Neuronal stem cell (in vitro differentiated cells): ENCODE data around the gene HOXA5.
A peak's percentile ranks its signal among the peaks of the same experiment; 100 is the strongest.

Source experiments
- DNase-seq: peaks from one replicate; pipeline ENCODE4 v3.0.0-alpha.2; 2013; ENCODE audit warnings: low spot score
- H2AFZ ChIP-seq: one replicate; pipeline ENCODE4 v1.6.1; 2013; ENCODE audit warnings: mild to moderate bottlenecking, low read length, inconsistent platforms
- H2AK5ac ChIP-seq: 2 replicates; pipeline ENCODE4 v1.6.1; 2013; ENCODE audit warnings: low read depth, mild to moderate bottlenecking, inconsistent platforms, low read length, moderate library complexity, mixed read lengths
- H2BK120ac ChIP-seq: 2 replicates; pipeline ENCODE4 v1.6.1; 2013; ENCODE audit warnings: low read depth, mild to moderate bottlenecking, inconsistent platforms, low read length, moderate library complexity, mixed read lengths
- H2BK12ac ChIP-seq: one replicate; pipeline ENCODE4 v1.6.1; 2013; ENCODE audit warnings: low read length, inconsistent platforms
- H2BK15ac ChIP-seq: 2 replicates; pipeline ENCODE4 v1.6.1; 2013; ENCODE audit warnings: mild to moderate bottlenecking, low read length, inconsistent platforms, mixed read lengths
- H2BK5ac ChIP-seq: one replicate; pipeline ENCODE4 v1.6.1; 2013; ENCODE audit warnings: inconsistent platforms, mild to moderate bottlenecking, low read length, moderate library complexity
- H3K14ac ChIP-seq: one replicate; pipeline ENCODE4 v1.6.1; 2013; ENCODE audit warnings: low read length, inconsistent platforms
- H3K18ac ChIP-seq: 2 replicates; pipeline ENCODE4 v1.6.1; 2013; ENCODE audit warnings: low read length, inconsistent platforms
- H3K23ac ChIP-seq: 2 replicates; pipeline ENCODE4 v1.6.1; 2013; ENCODE audit warnings: low read depth, mild to moderate bottlenecking, mixed read lengths, low read length, inconsistent platforms; ENCODE audit not compliant: poor library complexity
- H3K27ac ChIP-seq: replicated peaks from 3 replicates; pipeline ENCODE4 v1.5.1; 2013; ENCODE audit warnings: low read length, inconsistent platforms
- H3K27me3 ChIP-seq, 3 experiments: 2 replicates each; pipeline ENCODE4 v1.6.1; 2013; ENCODE audit warnings: low read length in 3 of 3, mild to moderate bottlenecking in 2 of 3, inconsistent platforms in 1 of 3, low read depth in 1 of 3, mixed read lengths in 1 of 3, moderate library complexity in 1 of 3; ENCODE audit not compliant: control insufficient read depth in 3 of 3, insufficient read depth in 3 of 3
- H3K36me3 ChIP-seq, 2 donors: replicated peaks in 1 of 2; 2 replicates each; pipeline ENCODE4 v1.6.1; 2013; ENCODE audit warnings: low read length in 2 of 2; ENCODE audit not compliant: control insufficient read depth in 2 of 2, insufficient read depth in 2 of 2
- H3K4ac ChIP-seq: 2 replicates; pipeline ENCODE4 v1.6.1; 2013; ENCODE audit warnings: inconsistent platforms, mild to moderate bottlenecking, low read length, moderate library complexity
- H3K4me1 ChIP-seq, 2 donors: 1 replicate in 1 of 2; 2 replicates in 1 of 2; pipeline ENCODE4 v1.6.1; 2013; ENCODE audit warnings: low read length in 2 of 2, low read depth in 1 of 2; ENCODE audit not compliant: control insufficient read depth in 2 of 2, insufficient read depth in 1 of 2
- H3K4me2 ChIP-seq: one replicate; pipeline ENCODE4 v1.6.1; 2013; ENCODE audit warnings: mild to moderate bottlenecking, low read length, inconsistent platforms; ENCODE audit not compliant: insufficient read depth, poor library complexity, severe bottlenecking
- H3K4me3 ChIP-seq, 2 donors: 2 replicates each; pipeline ENCODE4 v1.5.1; 2013; ENCODE audit warnings: low read length in 2 of 2, mild to moderate bottlenecking in 2 of 2, inconsistent platforms in 1 of 2, moderate library complexity in 1 of 2
- H3K79me1 ChIP-seq: one replicate; pipeline ENCODE4 v1.6.1; 2013; ENCODE audit warnings: low read depth, mild to moderate bottlenecking, inconsistent platforms, low read length, moderate library complexity
- H3K9ac ChIP-seq: one replicate; pipeline ENCODE4 v1.6.1; 2013; ENCODE audit warnings: mild to moderate bottlenecking, low read depth, low read length, inconsistent platforms; ENCODE audit not compliant: poor library complexity
- H3K9me3 ChIP-seq, 2 donors: replicated peaks in 1 of 2; 2 replicates each; pipeline versions ENCODE3 to v1.6.1; 2013; ENCODE audit warnings: low read length in 2 of 2, mild to moderate bottlenecking in 2 of 2, inconsistent platforms in 1 of 2, low read depth in 1 of 2, mixed read lengths in 1 of 2, moderate library complexity in 1 of 2; ENCODE audit not compliant: control insufficient read depth in 2 of 2, insufficient read depth in 1 of 2
- H4K8ac ChIP-seq: one replicate; pipeline ENCODE4 v1.6.1; 2013; ENCODE audit warnings: low read depth, mild to moderate bottlenecking, inconsistent platforms, low read length, moderate library complexity
- H4K91ac ChIP-seq: one replicate; pipeline ENCODE4 v1.6.1; 2013; ENCODE audit warnings: low read length, low read depth, mild to moderate bottlenecking, inconsistent platforms; ENCODE audit not compliant: poor library complexity
- WGBS, 2 donors: extraction: QIAGEN DNeasy Blood & Tissue Kit; methylation state at CpG; one replicate each; pipeline ENCODE4 v1.1.7; 2013; ENCODE audit warnings: missing lambda C conversion rate in 2 of 2, mixed read lengths in 1 of 2; ENCODE audit not compliant: insufficient read length in 2 of 2, insufficient replicate concordance in 1 of 2; ENCODE audit errors: extremely low coverage in 2 of 2; 5-methylcytosine and 5-hydroxymethylcytosine counted together

Gene HOXA5

DNA sequence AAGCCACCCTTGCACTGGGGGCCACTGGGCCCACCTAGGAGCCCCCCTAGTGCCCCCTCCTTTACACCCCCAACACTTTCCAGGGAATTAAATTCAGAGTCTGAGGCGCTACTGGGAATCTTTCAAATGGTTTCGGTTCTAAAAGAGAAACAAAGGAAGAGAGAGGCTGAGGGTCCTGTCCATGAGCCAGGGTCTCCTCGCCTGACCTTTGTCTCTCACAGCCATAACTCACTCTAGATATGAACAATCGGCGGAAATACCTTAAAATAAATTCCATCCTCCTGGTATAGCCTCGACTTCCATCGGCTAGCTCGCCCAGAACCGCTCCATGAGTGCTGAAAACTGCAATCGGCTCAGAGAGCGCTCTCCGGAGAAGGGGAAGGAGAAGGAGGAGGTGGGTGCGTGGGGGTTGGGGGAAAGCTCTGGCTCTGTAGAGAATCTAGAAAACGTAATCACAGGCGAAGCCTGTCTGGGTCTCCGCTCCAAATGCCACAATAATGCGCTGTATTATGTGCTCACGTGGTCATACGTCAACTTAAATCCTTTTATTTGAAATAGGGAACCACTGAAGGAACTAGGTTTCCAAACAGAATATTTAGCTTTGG is 25.5 kb downstream of the HOXA5 start:
- H4K8ac ChIP-seq, result no peak overlapping the region
- no peak overlapping the region for H2BK5ac ChIP-seq
- H3K36me3 ChIP-seq, result no peaks in the 10 kb centered on the region
- no peak overlapping the region for H2AK5ac ChIP-seq
- no peak overlapping the region for H3K27ac ChIP-seq
- no peak overlapping the region for H3K4ac ChIP-seq
- H2BK12ac ChIP-seq, result no peak overlapping the region
- no peak overlapping the region for H3K9ac ChIP-seq
- H3K14ac ChIP-seq, result no peak overlapping the region
- H2BK15ac ChIP-seq, result no peak overlapping the region
- peaks cover 61 to 95% (median 94%) of the 10 kb centered on the region in 3 experiments for H3K27me3 ChIP-seq
- WGBS, 2 donors, result no CpG with 5 or more reads among the region's 19 CpGs
- no peak overlapping the region for H3K4me3 ChIP-seq
- no peak overlapping the region for H2AFZ ChIP-seq
- peaks cover 0 to 4% of the 10 kb centered on the region in 2 donors for H3K9me3 ChIP-seq
- no peaks in the 10 kb centered on the region for H3K79me1 ChIP-seq
- DNase-seq, result no peak
- H3K18ac ChIP-seq, result no peak overlapping the region
- H3K23ac ChIP-seq, result no peak overlapping the region
- no peak overlapping the region for H4K91ac ChIP-seq
- H2BK120ac ChIP-seq, result no peak overlapping the region
- no peaks in the 10 kb centered on the region for H3K4me1 ChIP-seq
- H3K4me2 ChIP-seq, result no peak overlapping the region

GRCh38 chr7:27116962-27117886 is 26.3 kb downstream of the HOXA5 start:
- no peak overlapping the region for H2AFZ ChIP-seq
- H3K27ac ChIP-seq, result no peak overlapping the region
- H3K23ac ChIP-seq, result no peak overlapping the region
- H2BK15ac ChIP-seq, result no peak overlapping the region
- H3K79me1 ChIP-seq, result no peaks in the 10 kb centered on the region
- no peak overlapping the region for H3K4me2 ChIP-seq
- no peak overlapping the region for H2BK12ac ChIP-seq
- no peak overlapping the region for H2AK5ac ChIP-seq
- no peak overlapping the region for H4K91ac ChIP-seq
- no peak for DNase-seq
- H3K18ac ChIP-seq, result no peak overlapping the region
- peak overlapping the region; percentile 47 for H3K14ac ChIP-seq
- H2BK5ac ChIP-seq, result no peak overlapping the region
- H2BK120ac ChIP-seq, result no peak overlapping the region
- no peak overlapping the region for H3K9ac ChIP-seq
- peaks cover 55 to 95% (median 91%) of the 10 kb centered on the region in 3 experiments for H3K27me3 ChIP-seq
- H3K4me3 ChIP-seq, result no peak overlapping the region
- no CpG with 5 or more reads among the region's 12 CpGs for WGBS, 2 donors
- H3K9me3 ChIP-seq, result peaks cover 0 to 2% of the 10 kb centered on the region in 2 donors
- H3K36me3 ChIP-seq, result no peaks in the 10 kb centered on the region
- H3K4ac ChIP-seq, result no peak overlapping the region
- no peaks in the 10 kb centered on the region for H3K4me1 ChIP-seq
- no peak overlapping the region for H4K8ac ChIP-seq

DNA sequence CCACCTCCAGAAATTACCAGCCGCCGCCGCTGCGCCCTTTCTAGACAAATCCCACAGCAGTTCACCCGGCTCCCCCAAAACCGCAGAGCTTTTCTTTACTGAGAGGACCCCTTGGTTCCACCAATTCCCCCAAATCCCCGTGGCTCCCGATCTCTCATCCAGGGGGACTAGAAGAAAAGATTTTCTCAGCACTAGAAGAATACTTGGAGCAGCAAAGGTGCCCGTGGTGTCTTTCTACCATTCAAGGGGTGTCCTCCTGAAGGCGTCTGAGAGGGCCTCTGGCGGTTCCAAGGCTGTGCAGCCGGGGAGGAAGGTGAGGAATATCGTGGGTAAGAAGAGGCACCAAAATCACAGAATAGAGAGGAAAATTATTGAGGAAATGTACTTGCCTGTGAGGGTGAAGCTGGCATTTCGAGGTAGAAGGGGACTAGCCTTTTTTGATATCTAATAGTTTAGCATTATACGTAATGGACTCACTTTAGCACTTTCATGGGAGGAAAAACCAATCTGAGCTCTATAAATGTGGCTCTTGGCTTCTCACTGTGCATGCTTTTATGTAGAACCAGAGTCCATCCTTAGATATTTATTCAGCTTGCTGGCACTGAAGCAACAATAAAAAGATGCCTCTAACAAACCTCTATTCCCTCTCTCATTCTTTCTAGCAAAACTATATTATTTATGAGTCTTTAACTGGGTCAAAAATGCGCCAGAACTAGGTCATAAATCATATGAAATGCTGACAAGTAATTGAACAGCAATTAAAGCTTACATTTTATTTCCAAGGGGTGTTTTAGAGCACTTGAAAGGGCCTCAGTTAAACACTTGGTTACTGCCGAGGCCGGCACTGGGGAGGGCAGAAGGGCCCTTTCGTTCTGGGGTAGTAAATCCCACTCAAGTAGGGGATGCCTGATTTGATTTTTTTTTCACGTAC is 27.2 kb downstream of the HOXA5 start:
- WGBS, 2 donors, result no CpG with 5 or more reads among the region's 20 CpGs
- Histone ChIP-seq H3K23ac (no peak overlapping the region), H3K4me3 (no peak overlapping the region), H3K14ac (no peak overlapping the region), H3K9me3 (peaks cover 0 to 2% of the 10 kb centered on the region in 2 donors), H2BK5ac (no peak overlapping the region), H3K18ac (no peak overlapping the region), H4K8ac (no peak overlapping the region), H3K79me1 (no peaks in the 10 kb centered on the region), H3K27me3 (peaks cover 52 to 95% (median 91%) of the 10 kb centered on the region in 3 experiments), H3K4me1 (no peaks in the 10 kb centered on the region), H2AK5ac (no peak overlapping the region), H3K4me2 (no peak overlapping the region), H3K4ac (no peak overlapping the region), H4K91ac (no peak overlapping the region), H3K27ac (no peak overlapping the region), H3K36me3 (no peaks in the 10 kb centered on the region), H3K9ac (no peak overlapping the region), H2BK12ac (no peak overlapping the region), H2AFZ (no peak overlapping the region), H2BK120ac (no peak overlapping the region), H2BK15ac (no peak overlapping the region)
- DNase-seq, result no peak
